ENCODE data around the gene GAK.
A peak's percentile ranks its signal among the peaks of the same experiment; 100 is the strongest.
"Not testable (repeated sequence)": the region's sequence is repeated elsewhere in the genome, so short reads cannot be mapped to it uniquely, and the experiment has no call there.

GAK gene

DNA sequence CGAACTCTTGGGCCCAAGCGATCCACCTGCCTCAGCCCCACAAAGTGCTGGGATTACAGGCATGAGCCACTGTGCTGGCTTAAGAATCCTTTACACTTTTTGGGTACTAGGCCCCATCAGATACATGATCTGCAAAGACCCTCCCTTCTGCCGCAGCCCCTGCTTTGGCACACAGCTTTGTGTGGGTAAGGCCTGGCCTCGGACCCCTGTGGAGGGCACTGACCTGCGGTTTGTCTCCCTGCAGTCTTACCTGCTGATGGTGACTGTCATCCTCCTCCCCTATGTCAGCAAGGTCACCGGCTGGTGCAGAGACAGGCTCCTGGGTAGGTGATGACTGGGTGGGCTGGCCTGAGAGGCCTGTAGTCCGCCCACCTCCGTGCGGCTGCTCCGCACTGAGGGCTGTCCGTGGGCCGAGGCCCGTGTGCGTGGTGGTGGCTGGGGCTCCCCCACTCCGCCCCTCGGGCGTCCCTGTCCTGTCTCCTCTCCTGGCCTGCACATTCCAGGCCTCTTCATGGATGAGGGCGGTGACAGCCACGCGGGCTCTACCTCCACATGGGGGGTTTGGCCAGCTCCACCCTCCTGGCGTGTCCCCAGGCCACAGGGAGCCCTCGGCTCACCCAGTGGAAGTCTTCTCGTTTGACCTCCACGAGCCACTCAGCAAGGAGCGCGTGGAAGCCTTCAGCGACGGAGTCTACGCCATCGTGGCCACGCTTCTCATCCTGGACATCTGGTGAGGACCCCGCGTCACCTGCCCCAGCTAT is 23.2 kb upstream of the GAK start:
- intact Hi-C loops (cut with DNase I), result no loop called here
- peak in 5 of 10 donors; percentile 4 to 65 (median 59) for DNase-seq

DNA sequence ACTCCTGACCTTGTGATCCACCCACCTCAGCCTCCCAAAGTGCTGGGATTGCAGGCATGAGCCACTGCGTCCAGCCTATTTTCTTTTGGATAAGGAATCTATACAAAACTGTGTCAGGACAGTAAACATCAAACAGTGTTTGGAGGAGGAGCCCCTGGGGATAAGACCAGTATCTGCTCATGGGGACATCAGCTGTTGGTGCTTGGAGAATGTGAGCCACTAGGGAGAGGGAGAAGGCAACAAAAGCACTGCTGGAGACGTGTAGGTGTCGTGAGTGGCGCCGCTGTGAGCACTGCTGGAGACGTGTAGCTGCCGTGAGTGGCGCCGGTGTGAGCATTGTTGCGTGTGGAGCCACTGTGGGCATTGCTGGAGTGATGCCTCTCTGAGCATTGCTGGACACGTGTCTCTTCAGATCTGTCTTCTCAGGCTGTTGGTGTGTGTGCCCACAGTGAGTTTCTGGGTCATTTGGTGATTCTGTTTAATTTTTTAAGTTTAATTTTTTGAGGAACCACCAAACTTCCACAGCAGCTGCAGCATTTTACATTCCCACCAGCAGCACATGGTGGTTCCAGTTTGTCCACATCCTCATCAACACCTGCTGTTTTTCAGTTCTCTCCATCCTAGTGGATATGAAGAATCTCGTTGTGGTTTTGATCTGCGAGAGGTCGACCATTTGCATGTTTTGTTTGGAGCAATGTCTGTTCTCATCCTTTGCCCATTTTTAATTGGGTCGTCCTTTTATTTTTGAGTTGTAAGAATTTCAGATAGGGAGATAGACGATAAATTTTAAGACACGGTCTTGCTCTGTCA is 22.3 kb upstream of the GAK start:
- intact Hi-C loops (cut with DNase I), result no loop called here
- peak in 2 of 10 donors; percentile 23 to 47 for DNase-seq

DNA sequence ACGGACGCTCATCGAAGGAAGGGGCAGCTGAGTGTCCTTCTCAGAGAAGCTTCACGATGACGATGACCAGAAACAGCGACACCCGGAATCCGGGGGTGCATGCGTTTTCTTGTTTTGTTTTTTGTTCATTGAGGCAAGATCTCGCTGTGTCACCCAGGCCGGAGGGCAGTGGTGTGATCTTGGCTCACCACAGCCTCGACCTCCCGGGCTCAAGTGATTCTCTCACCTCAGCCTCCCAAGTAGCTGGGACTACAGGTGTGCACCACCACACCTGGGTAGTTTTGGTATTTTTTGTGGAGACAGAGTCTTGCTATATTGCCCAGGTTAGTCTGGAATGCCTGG is 21.4 kb upstream of the GAK start:
- peak in 2 of 10 donors; percentile 25 to 47 for DNase-seq
- intact Hi-C loops (cut with DNase I), result no loop called here

DNA sequence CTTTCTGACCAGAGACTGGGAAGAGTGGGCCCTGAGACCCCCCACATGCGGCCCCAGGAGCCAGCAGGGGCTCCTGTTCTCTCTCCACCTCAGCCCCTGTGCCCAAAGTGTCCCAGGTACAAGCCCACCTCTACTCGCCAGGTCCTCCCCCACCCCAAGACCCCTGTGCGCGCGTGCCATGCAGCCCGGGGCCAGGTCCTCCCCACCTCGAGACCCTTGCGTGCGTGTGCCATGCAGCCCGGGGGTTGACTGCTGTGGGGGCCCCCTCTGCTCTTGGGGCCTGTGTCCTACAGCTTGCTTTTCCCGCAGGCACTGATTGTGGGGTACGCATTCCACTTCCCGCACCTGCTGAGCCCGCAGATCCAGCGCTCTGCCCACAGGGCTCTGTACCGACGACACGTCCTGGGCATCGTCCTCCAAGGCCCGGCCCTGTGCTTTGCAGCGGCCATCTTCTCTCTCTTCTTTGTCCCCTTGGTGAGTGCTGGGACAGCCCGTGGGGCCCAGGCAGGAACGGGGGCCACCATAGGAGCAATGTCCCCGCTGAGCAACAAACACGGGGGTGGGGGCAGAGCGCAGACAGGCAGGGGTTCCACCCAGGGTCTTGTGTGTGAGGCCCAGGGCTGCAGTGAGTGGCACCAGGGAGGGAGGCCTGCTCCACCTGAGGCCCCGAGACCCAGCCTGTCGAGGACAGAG is 20.9 kb upstream of the GAK start:
- intact Hi-C loops (cut with DNase I), result no loop called here
- peak in 2 of 10 donors; percentile 52 to 69 for DNase-seq

DNA sequence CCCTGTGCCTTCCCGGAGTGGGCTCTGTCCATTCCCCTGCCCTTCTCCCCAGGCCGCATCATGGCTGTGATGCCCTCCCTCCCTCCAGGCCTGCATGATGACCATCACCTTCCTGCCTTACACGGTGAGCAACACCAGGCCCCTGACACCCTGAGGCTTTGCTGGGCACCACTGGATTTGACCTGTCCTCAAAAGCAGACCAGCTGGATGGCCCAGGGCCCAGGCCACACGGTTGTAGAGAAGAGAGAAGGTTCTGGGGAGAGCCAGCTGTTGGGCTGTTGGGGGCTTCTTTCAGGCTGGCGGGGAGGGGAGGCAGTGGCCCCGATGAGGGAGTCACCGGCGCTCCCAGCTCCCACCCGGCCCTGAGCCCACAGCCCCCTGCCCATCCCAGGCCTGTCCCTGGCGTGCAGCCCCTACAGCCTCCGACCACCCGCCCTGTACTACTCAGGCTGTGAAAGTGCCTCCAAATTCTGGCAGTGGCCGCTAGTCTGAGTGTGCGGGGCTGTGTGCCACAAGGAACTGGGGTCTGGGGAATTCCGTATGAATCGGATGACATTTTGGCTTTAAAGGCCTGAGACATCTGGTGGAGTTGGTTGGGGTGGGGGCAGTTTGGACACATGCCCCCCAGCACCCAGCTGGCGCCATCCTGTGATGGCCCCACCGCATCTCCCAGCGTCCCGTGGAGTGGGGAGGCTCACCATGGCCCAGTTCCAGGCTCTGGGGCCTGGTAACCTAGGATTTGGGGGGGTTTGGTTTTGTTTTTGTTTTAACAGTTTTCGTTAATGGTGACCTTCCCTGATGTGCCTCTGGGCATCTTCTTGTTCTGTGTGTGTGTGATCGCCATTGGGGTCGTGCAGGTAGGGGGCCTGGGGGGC is 19.7 kb upstream of the GAK start:
- intact Hi-C loops (cut with DNase I), result no loop called here
- DNase-seq, result peak in 3 of 10 donors; percentile 66 to 80 (median 67)

DNA sequence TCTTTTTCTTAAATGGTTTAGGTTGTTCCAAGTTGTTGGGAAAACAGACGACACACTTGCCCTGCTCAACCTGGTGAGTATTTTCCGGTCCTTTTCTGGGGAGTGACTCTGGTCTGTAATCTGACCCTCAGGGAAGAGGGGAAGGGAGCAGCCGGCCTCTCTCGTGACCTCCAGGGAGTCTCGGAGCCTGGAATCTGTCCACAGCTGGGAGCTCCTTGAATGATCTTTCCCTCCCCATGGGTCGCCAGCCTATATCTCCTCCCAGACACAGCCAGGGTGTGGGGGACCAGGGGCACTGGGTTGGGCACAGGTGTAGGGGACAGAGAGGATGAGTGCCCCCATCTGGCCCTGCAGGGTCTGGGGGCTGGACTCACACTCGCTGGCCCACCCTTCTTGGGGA is 19.1 kb upstream of the GAK start:
- peak in 3 of 10 donors; percentile 9 to 67 (median 47) for DNase-seq
- intact Hi-C loops (cut with DNase I), result no loop called here

DNA sequence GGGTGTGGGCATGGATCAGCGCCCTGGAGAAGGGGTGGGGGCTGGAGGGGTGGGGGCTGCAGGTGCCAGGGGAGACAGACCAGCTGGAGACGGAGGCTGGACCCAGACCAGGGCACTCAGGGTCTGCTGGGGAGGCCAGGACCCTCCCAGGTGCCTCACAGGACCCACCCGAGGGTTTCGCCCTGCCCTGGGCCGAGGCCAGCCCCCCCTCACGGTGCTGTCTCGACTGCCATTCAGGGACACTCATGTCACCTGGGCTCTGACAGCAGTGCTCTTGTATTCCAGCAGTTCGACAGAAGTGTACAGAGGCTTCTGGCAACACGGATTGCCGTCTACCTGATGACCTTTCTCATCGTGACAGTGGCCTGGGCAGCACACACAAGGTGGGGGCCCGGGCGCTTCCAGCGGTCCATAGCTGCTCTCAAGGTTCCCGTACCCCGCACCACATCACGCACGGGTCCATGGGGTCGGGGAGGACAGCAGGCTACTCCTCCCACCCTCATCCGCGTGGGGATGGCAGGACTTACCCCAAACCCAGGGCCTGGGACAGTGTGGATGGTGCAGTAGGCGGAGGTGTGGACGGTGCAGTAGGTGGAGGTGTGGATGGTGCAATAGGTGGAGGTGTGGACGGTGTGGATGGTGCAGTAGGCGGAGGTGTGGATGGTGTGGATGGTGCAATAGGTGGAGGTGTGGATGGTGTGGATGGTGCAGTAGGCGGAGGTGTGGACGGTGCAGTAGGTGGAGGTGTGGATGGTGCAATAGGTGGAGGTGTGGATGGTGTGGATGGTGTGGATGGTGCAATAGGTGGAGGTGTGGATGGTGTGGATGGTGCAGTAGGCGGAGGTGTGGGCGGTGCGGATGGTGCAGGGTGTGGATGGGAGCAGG is 18.3 kb upstream of the GAK start:
- intact Hi-C loops (cut with DNase I), result no loop called here
- DNase-seq, result peak in 3 of 10 donors; percentile 31 to 63 (median 62)

DNA sequence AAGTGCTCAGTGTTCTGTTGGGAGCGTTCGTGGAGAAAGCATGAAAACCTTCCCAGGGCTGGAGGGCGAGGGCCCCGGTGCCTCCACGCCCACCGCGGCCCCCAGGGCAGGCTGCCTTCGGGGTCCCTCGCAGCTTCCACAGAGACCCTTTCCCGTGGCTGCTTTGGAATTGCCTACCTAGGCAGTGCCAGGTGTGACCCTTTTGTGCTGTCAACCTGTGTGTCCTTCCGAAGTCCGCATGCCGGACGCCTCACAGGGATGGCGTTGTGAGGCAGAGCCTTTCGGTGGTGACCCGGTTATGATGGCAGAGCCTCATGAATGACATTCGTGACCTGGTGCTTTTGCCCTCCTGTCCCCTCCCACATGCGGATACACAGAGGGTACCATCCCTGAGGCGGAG is 17.5 kb upstream of the GAK start:
- peak in 4 of 10 donors; percentile 1 to 76 (median 42) for DNase-seq
- intact Hi-C loops (cut with DNase I), result no loop called here

DNA sequence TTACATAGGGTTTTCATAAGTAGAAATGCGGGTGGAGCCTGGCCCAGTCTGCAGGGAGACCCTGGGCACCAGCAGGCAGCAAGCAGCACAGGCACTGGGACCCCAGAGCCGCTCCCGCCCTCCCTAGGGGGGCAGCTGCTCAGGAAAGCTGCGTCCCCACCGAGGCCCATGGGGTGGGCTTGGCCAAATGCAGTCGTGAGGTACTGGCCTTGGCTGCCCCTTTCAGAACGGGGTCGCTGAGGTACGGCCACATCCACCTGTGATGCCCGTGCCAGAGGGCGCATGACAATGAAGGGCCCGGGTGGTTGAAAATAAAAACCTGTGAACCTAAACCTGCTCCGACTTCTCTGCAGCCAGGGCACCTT is 16.8 kb upstream of the GAK start:
- intact Hi-C loops (cut with DNase I), result no loop called here
- peak in 2 of 10 donors; percentile 30 to 83 for DNase-seq

DNA sequence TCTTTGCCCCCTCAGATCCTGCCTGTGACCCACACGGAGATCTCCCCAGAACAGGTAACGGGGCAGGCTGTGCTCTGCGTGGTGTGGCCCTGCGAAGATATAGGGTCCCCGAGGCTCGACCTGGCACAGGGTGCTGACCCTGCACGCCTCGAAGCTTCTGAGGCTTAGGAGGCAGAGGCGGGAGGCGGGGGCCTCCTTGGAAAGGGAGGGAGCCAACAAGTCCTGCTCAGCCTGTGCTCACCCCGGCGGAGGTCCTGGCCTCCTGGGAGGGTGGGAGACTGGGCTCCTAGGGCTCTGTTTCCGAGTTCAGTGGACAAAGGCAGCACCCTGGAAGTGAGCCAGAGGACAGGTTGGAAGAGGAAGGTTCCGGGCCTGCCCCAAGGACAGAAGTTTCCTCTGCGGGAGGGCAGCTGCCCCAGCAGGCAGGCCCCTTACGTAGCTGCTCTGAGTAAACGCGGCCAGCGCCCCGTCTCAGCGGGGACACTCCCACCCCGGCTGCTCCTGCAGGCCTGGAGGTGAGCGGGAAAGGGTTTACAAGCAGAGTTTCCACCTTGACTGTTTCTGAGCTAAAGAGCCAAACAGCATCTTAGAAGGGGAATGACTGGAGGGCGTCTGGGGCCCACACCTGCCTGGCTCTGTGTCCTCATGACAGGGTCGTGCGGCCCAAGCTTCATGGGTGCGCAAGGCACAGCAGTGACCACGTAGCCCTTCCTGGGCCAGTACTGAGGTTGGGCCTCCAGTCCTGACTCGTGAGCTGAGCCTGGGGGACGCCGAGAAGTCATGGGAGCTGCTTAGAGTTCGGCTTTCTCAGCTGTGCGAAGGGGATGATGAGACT is 16.2 kb upstream of the GAK start:
- intact Hi-C loops (cut with DNase I), result no loop called here

DNA sequence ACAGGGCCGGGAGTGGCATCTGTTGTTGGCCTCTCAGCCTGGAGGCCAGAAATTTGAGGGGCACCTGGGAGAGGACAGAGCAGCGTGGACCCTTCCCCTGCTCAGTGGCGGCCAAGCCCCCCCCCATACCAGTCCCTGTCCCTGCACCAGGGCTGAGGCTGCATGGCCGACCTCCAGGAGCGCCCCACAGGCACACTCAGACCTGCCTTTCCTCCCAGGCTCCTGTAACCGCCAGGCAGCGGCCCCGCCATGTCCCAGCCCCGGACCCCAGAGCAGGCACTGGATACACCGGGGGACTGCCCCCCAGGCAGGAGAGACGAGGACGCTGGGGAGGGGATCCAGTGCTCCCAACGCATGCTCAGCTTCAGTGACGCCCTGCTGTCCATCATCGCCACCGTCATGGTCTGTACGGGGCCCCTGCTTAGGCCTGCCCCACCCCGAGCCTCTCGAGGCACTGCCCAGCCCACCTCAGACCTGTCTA is 15.4 kb upstream of the GAK start:
- DNase-seq, result peak in 2 of 10 donors; percentile 41 to 71
- intact Hi-C loops (cut with DNase I), result no loop called here

More for the DNA sequence above, 16.2 kb upstream of the GAK start:
- DNase-seq, result peak in 3 of 10 donors; percentile 67 to 78 (median 75)

DNA sequence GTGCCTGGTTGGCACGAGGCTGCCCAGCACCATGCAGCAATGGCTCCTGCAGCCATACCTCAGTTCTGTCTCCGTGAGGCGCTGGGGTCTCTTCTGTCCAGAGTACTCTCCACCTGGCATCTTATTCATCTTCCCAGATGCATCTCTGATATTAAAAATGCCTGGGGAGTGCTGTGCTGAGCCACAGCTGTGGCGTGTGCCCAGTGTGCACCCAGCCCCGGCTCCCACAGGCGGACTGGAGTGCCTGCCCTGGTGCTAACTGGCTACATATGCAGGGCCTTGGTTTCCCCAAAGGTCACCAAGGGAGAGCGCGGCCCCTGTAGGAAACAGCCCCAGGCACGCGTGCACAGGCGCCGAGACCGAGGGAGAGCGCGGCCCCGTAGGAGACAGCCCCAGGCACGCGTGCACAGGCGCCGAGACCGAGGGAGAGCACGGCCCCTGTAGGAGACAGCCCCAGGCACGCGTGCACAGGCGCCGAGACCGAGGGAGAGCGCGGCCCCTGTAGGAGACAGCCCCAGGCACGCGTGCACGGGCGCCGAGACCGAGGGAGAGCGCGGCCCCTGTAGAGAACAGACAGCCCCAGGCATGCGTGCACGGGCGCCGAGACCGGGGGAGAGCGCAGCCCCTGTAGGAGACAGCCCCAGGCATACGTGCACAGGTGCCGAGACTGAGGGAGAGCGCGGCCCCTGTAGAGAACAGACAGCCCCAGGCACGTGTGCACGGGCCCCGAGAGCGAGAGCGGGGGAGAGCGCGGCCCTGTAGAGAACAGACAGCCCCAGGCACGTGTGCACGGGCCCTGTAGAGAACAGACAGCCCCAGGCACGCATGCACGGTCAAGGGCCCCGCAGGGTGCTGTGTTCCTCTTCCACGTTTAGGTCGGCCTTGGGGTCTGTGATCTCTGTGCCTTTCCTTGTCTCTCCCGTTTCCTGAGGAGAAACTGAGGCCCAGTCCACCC is 14.7 kb upstream of the GAK start:
- DNase-seq, result peak in 2 of 10 donors; percentile 51 to 52
- intact Hi-C loops (cut with DNase I), result no loop called here

DNA sequence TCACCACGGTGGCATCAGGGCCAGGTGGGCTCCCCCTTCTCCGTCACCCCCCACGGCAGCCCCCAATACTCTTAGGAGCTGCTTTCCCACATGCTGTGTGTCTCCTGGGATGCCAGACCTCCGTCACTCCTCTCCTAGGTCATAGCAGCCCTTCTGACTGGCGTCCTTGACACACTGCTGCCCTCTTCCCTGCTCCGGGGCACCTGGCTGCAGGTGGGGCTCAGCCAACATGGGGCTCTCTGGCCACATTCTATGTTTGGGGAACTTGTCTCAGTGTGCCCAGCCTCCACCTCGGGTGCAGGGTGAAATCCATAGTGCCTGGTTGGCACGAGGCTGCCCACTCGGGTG is 14.0 kb upstream of the GAK start:
- no peak for DNase-seq
- intact Hi-C loops (cut with DNase I), result no loop called here

DNA sequence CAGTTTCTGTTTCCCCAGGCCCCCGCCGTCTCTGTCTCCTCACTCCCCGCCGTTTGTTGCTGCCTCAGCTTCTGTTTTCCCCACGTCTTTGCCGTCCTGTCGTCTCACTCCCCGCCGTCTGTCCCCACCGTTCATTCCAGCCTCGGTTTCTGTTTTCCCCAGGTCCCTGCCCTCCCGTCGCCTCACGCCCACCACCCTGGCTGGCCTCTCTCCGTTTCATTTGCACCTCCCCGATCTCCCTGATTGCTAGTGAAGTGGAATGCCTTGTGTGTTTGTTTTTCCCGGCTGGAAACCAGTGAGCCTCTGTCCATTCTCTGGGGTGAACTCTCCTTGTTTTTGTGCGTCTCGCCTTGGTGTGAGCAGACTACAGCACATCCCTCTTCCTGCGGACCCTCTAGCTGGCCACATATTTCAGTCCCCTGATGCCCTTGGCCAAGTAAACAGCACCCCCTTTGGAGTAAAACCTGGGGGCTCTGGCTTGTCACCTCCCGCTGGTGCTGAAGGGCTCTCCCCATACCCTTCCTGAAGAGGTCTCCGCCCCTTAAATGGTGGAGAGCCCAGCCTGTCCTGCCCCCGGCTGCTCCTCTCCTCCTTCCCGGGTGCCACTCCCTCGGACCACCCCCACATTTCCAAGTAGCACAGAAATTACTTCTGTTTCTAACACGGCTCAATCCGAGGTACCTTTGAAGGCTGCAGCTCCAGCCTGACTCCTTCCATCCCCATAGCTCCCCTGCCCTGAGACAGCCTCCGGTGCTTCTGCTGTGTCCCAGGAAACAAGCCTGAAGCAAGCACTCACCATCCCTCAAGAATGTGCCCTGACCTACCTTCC is 13.4 kb upstream of the GAK start:
- intact Hi-C loops (cut with DNase I), result no loop called here
- peak in 1 of 10 donors; percentile 50 for DNase-seq

DNA sequence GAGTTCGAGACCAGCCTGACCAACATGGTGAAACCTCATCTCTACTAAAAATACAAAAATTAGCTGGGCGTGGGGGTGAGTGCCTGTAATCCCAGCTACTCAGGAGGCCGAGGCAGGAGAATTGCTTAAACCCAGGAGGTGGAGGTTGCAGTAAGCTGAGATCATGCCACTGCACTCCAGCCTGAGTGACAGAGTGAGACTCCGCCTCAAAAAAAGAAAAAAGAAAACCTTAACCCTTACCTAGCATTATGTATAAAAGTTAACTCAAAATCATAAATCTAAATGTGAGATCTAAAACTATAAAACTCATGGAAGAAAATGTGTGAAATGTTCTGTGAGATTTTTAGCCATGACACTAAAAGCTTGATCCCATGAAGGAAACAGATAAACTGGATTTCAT is 7.4 kb upstream of the GAK start:
- intact Hi-C loops (cut with DNase I); DNase-seq: not testable (repeated sequence)

DNA sequence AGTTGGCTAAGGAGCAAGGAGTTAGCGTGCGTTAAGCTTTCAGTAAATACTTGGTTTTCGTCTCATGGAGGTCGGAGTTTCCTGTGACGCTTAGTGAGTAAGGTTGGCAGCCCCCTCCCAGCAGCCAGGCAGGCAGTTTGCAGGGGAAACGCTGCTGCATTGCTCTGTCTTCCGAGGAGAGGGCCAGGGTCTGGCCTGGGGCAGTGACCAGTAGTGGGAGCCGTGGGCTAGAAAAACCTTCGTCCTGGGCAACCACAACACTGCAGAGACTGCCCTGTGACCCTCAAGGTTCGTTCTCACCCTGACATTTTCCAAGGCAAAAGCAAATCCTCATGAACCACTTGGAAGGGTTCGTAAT is 576 bp upstream of the GAK start:
- intact Hi-C loops (cut with DNase I), result loop anchor here (5.0 kb wide), 1 partner anchor 150 kb away; no protein-coding TSS in a partner anchor
- no peak for DNase-seq
